ENCODE measurements around the gene KRT73.
"Not testable (repeated sequence)": the region's sequence is repeated elsewhere in the genome, so short reads cannot be mapped to it uniquely, and the experiment has no call there.

The KRT73 gene

DNA sequence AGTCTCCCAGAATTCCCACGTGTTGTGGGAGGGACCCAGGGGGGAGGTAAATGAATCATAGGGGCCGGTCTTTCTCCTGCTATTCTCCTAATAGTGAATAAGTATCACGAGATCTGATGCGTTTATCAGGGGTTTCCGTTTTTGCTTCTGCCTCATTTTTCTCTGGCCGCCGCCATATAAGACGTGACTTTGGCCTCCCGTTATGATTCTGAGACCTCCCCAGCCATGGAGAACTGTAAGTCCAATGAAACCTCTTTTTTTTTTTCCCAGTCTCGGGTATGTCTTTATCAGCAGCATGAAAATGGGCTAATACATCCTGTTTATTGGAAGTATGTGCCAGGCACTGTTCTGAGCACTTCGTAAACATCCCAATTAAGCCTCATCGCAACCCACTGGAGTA is 17.9 kb downstream of the KRT73 start:
- no peak for DNase-seq (ENCODE audit: low read depth)

DNA sequence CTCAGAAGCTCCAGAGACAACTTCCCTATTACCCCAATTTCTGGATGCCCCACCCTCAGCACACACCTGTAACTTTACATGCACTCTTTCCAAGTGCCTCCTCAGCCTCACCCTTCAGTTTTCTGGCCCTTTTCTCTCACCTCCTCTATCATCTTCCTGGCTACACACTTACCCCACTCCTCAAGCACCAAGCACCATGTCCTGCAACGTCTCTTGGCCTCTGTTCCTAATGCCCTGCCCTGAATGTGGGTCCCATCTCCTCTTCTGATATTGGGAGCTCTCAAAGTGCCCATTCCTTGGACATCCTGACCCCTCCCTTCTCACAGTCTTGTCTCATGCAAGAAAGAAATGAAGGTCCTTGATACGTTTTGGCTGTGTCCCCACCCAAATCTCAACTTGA is 18.3 kb downstream of the KRT73 start:
- DNase-seq (ENCODE audit: low read depth) = no peak

DNA sequence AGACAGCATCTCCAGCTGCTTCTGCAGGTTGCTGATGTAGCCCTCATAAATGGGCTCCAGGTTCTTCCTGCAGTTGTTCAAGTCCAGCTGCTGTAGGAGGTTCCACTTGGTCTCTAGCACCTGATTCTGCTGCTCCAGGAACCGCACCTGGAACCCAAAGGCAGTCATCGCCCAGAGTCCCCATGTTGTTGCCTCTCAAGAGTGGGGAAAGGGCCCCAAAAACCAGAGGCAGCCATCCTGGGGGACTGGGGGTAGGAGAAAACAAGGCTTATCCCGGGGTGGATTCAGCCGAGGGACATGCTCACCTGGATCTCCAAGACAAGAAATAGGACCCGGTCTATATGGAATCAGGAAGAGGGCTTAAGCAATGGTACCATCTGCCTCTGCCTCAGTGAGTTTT is 19.4 kb downstream of the KRT73 start:
- no peak for DNase-seq (ENCODE audit: low read depth)

DNA sequence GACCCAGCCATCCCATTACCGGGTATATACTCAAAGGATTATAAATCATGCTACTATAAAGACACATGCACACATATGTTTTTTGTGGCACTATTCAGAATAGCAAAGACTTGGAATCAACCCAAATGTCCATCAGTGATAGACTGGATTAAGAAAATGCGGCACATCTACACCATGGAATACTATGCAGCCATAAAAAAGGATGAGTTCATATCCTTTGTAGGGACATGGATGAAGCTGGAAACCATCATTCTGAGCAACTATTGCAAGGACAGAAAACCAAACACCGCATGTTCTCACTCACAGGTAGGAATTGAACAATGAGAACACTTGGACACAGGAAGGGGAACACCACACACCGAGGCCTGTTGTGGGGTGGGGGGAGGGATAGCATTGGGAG is 24.1 kb downstream of the KRT73 start:
- not testable (repeated sequence) for DNase-seq (ENCODE audit: low read depth)

DNA sequence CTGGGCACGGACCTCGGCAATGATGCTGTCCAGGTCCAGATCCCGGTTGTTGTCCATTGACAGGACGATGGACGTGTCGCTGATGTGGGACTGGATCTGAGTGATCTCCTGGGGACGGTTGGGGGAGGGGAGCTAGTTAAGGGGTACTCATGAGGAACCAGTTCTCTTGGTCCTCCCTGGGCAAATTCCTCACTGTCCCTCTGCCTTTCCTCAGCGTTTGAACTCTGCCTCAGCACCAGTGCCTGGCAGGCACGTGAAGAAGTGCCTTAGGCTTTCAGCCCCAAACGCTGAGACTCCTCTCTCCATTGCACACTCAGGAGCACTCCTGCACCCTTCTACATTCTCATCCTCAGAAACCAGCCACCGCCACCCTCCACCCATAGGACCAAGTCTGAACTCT is 26.8 kb downstream of the KRT73 start:
- DNase-seq (ENCODE audit: low read depth) = no peak

DNA sequence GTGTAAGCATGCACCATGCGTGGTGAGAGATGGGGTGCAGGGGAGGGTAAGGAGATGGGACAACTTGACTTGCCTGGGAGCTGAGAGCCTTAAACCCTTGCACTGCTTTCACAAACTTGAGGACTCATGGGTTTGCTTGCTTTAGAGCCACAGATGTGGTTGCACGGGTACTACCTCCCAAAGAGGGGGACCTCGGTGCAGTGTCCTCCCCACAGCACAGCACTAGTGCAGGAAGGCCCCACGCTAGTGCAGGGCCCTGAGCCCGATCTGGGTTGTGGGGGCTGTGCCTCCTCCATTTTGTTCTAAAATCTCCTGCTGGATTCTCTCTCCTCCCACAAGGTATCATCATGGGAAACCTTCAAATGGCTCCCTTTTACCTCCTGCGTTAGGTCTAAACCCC is 28.3 kb downstream of the KRT73 start:
- DNase-seq (ENCODE audit: low read depth) = no peak

DNA sequence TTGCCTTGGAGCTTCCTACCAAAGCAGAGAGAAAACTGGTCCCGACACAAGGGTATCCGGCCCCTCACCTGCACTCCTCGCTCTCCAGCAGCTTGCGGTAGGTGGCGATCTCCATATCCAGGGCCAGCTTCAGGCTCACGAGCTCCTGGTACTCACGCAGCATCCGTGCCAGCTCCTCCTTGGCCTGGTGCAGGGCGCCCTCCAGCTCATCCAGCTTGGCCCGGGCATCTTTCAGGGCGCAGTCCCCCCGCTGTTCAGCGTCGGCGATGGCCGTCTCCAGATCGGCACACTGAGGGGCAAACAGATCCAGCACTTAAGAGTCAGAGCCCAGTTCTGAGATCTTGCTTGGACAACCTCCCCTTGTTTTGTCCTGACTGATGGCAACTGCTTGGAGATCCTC is 30.8 kb downstream of the KRT73 start:
- DNase-seq (ENCODE audit: low read depth) = no peak

DNA sequence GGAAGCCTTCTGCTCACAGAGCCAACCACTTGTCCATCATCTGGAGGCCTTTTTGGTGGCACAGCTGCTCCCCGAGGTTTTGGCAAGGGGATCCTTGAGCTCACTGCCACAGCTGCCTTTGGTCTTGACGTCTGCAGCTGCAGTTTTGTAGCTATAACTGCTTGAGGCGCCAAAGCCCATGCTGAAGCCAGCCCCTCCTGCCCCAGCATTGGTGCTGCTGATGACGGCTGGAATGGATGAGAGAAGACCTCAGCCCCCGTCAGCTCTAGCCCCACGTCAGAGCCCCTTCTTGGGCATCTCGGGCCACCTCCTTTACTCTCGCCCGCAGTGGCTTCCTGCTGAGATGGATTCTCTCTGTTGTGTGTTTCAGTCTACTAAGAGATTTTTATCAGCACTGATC is 32.4 kb downstream of the KRT73 start:
- peak; percentile 14 for DNase-seq (ENCODE audit: low read depth)

DNA sequence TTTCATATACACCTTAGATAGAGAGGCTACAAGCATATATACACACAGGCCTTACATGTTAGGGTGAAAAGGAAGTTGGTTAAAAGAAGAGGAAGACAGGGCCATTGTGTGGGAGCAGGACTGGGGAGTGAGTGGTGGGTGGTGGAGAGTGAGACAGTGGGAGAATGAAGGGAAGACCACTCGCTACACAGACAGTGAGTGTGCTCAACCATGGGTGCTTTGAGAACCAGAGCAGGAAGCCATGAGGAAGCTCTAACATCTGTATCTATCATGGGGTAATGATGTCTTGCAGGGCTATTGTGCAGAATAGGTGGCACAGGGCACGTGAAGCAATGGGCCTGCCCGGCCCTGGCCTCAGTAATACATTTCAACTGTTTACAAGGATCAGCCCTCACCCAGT is 33.3 kb downstream of the KRT73 start:
- DNase-seq (ENCODE audit: low read depth) = no peak

DNA sequence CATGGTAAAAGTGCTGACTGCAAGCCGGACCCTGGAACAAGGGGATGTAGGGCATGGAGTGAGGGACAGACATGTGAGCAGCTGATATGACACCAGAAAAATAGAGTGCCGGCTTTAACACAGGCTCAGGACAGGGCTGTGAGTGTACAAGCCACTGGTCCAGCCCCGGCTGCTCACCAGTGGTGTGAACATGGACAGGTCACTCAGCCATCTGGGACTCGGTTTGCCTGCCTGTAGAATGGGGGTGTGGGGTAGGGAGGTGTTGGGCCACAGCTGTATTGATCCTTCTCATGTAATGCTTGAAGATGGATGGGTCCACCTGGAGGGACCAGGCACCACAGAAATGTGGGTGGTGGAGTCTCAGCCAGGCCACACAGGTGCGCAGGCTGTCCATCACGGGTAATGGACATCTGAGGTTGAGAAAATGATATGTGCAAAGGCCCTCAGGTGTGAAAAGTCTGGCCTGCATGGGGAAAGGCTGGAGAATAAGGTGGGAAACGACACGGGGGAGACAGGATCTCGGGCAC is 34.1 kb downstream of the KRT73 start:
- no peak for DNase-seq (ENCODE audit: low read depth)

DNA sequence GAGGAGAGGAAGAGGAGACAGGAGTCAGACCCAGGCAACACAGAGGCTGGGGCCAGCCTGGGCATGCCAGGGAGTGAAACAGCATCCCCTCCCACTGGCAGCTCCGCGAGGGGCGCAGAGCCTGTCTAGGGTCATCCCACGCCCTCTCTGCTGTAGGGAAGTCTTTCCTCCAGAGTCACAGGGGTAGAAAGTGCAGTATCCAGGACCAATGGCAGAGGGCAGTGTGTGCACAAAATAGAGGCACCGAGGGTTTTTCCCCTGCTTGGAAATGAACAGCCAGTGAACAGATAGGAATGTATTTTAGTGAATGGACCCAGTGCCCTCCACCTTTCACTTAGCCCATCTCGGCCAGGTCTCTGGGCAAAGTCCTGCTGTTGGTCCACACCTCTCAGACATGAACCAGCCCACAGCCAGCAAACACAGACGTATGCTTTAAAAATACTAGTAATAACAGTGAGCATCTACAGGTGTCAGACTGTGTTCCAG is 35.3 kb downstream of the KRT73 start:
- peak; percentile 39 for DNase-seq (ENCODE audit: low read depth)

DNA sequence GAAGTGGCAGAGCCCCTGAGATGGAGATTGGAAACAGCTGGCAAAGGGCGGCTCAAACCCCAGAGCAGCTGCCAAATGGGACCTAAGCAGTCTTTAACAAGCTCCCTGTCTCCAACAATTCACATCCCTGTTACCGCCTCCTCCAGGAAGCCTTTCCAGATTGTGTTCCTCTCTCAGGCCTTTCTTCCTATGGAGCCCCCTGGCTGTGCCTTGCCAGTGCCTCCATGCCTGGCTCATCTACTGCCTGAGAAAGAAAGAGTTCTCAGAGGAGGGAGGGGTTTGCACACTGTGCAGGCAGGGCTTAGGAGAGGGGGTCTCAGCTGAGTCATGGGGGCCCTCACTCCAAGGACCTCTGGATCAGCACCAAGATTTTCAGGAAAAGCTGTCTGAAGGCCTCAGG is 35.9 kb downstream of the KRT73 start:
- DNase-seq (ENCODE audit: low read depth) = no peak

DNA sequence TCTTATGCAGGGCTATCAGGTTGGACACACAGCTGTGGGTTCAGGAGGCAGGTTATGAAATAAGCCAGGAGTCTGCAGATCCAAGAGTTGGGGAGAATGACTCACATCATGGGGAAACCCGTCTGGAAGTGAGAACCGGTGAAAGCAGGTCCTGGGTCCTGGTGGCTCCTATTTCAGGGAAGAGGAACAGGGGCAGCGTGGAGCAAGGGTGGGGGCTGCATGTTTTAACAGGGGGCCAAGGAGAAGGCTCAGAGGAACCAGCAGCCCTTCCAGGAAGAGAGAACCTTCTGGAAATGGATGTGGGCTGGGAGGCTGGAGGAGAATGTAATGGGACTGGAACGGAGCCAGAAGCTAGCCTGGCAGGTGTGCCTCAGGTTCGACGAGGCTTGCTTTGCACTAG is 36.9 kb downstream of the KRT73 start:
- DNase-seq (ENCODE audit: low read depth) = no peak

DNA sequence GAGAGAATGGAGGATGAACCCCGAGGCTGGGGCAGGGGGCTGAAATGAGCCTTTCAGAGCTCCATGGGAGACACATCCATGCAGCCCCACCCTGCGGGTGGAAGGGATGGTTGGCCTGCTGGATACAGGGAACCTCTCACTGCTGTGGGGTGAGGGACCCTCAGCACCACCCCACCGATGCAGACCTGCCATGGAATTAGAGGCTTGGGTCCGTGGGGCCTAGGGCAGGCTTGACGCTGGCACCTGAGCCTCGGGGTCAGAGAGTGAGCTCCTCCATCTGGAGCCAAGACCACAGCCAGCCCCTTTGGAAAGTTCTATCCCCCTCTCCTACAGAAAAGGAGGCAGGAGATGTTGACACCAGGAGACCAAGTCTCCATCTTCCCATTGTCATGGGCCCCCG is 37.3 kb downstream of the KRT73 start:
- DNase-seq (ENCODE audit: low read depth) = no peak

DNA sequence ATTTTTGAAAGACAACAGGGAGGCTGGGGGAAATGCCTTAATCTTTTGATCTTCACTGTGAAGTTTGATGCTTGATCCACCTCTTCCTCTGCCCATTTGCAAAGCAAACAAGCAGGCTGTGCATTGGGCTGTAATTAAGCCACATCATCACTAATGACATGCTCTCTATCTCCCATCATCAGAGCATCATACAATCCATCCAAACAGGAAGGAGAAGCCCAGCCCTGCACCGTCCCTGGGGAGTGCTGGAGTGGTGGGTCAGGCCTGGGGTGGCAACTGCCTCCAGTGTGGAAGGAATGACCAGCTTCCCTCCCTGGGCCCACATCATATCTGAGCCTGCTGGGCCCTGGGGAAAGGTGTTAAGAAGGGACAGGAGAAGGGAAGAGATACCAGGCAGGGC is 37.9 kb downstream of the KRT73 start:
- DNase-seq (ENCODE audit: low read depth) = no peak

DNA sequence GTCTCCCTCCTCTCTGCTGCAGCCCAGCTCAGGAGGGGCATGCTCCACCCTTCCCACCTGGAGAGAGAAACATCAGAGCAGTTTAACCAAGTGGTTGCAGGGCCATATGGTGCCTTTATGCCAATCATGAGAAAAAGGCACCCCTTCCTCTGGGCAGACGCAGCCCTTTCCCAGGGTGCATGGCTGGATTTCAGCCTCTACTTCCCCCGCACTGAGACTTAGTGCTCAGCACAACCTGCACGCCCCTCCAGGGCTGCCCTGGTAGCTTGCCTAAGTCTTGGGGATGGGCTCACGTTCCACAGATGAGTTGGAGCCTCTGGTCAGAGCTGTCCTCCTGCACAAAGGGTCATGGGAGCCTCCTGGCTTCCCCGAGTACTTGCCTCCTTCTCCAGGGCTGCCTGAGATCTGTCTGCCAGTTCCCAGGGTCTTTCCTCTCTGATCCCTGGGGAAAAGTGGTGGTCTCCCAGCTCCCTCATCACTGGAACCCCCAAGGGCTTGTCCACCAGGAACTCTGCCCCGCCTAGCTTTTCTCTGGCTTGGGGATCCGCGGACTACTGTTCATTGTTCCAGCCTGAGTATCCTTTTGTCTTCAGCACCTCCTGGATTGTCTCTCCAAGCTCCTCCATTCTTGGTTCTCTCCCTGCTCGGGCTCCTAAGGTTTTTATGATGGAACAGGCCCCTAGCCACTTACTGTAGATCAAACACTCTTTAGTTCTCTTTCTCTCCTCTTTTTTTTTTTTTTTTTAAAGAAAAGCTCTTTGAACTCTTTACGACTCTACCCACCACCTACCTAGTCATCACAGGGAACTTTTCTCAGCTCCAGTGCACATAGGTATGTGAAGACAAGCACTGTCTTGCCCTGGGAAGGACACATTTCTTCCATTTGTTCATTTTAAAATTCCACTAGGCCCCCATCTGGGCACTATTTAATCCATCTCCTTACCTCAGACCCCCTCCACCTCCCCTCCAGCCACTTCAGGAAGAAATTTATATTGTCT is 38.6 kb downstream of the KRT73 start:
- no peak for DNase-seq (ENCODE audit: low read depth)

DNA sequence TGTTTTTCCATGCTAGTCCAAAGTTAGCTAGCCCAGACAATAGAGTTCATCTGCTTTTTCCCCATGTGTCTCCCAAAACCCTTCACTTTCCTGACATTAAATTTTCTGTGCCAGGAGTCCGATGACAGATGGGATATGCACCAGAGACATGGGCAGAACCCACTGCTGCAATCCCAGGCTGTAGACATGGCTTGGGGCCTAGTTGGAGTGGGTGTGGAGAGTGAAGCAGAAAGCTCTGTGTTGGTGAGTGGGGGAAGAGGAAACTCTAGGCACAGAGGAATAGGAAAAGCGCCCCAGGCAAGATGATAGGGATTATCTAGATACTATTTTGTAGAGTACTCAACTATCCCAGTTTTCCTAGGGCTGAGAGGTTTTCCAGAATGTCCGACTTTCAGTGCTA is 39.9 kb downstream of the KRT73 start:
- DNase-seq (ENCODE audit: low read depth) = no peak

DNA sequence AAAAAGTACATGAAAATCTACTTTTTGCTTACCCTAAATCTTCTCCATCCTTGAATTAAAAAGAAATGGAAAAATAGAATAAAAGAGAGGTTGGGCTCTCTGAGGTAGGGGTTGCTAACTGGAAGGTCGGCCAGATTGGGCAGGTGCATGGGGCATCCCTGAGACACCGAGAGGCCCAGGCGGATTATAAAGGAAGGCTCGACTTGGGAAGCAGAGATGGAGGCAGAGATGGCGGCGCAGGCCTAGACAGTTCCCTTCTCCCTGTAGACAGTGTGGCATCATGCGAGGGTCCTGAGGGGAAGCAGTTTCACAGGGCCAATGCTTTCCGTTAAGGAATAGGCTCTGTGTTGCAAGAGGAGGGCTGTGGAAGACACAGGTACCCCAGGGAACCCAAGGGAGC is 41.0 kb downstream of the KRT73 start:
- no peak for DNase-seq (ENCODE audit: low read depth)

DNA sequence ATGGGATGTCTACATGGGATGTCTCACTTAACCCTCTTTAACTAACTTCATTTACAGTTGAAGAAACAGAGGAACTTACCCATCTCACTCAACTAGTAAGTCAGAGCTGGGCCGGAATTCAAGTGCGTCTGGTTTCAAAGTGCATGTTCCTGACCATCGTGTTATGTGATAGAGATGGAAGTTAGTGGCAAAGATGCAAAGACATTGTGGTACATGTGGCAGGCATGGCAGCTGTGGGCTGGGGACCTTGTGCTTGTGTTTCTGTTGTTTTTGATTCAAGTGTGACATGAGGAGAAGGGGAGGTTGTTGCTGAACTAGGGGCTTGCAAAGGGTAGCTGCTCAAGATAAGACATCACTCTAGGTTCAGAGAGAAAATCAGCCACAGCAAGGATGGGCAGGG is 42.4 kb downstream of the KRT73 start:
- DNase-seq (ENCODE audit: low read depth) = no peak

DNA sequence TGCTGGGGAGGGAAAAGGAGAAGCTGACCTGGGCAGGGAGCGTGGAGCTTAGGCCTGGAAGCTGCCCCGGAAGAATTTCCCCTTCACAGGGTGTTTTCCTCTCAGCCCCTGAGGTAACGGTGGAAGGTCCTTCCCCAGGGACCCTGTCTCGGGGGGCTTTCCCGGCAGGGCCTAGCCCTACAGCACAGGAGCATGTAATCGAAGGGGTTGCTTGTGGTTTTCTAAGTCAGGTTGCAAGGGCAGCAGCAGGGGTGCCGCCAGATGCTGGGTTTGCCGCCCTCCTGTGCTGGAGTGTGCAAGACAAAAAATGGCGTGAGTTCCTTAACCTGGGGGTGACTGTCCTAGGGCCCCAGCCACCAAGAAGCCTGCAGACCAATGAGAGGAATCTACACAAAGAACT is 43.1 kb downstream of the KRT73 start:
- DNase-seq (ENCODE audit: low read depth) = no peak

DNA sequence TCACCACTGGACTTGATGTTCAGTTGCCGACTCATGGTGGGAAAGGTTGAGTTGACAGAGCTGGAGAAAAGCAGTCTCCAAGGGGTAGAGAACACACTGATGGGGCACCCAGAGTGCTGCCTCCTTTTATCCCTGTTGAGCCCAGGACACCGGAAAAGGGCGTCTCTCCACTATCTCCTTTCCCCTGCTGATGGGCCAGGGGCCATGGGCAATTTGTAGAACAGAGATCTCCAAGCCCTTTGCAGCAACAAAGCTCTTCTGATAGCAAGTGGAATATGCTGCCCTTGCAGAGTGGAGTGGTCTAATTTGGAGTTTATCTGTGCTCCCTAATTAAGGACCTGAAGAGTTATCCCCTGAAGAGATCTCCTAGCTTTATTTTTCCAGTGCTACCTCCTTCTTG is 44.6 kb downstream of the KRT73 start, which contains the start of gene KRT74:
TSS of gene KRT74 (minus strand) at position 101 of the 400 bp plus-strand sequence. CDS start at position 35, 66 bp downstream.
- no peak for DNase-seq (ENCODE audit: low read depth)

DNA sequence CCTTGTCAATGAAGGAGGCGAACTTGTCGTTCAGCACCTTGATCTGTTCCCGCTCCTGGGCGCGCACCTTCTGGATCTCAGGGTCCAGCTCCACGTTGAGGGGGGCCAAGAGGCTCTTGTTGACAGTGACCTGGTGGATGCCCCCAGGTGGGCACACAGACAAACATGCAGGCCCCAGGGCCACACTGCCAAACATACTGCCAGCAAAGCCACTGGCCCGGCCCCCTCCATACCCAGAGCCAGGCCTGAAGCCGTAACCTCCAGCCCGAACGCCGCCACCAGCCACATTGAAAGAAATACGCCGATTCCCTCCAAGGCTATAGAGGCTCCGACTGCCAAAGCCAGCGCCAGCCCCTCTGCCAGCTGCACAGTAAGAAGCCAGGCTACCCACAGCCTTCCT is 45.1 kb downstream of the KRT73 start:
- DNase-seq (ENCODE audit: low read depth) = no peak

DNA sequence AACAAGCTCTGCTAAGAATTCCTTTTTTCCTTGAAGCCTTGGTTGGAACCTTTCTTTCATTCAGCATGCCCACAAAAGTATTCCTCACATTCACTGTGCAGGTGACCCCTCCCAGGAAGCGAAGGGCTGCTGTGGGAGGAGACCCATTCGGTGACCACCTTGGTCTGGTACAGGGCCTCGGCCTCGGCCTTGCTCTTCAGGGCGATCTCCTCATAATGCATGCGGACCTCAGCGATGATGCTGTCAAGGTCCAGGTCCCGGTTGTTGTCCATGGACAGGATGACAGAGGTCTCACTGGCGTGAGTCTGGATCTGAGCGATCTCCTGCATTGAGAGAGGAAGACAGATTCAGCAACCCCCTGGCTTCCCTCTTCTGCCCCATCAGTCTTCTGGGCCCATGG is 47.8 kb downstream of the KRT73 start:
- DNase-seq (ENCODE audit: low read depth) = no peak

DNA sequence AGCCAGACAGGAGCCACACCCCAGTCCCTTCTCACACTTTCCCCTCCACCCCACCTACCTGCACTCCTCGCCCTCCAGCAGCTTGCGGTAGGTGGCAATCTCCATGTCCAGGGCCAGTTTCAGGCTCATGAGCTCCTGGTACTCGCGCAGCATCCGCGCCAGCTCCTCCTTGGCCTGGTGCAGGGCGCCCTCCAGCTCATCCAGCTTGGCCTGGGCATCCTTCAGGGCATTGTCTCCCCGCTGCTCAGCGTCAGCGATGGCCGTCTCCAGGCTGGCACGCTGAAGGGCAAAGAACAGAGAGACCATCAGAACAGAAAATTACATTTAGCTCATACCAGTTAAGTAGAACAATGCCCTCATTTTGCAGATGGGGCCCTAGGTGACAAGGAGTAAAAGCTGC is 50.2 kb downstream of the KRT73 start:
- DNase-seq (ENCODE audit: low read depth) = no peak
